Neural progenitor cell (in vitro differentiated cells): ENCODE data around the gene GATA6.

Experiments
- CTCF ChIP-seq: fragments of 200-600 bp; sonication (generic); IDR thresholded peaks from 2 replicates; pipeline ENCODE4 v1.5.1; 2017; ENCODE audit warnings: antibody characterized with exemption, mild to moderate bottlenecking
- EZH2 ChIP-seq: fragments of 200-600 bp; sonication (generic); IDR thresholded peaks from 2 replicates; pipeline ENCODE4 v1.6.1; 2017; ENCODE audit warnings: antibody characterized with exemption, mild to moderate bottlenecking, moderate library complexity

GRCh38 chr18:22214731-22215528 lies 45.5 kb downstream of the GATA6 start:
- TF ChIP-seq CTCF (no peak), EZH2 (no peak)
